Activated naive CD8-positive, alpha-beta T cell treated with anti-CD3 and anti-CD28 coated beads, Interleukin-2, amount 50 U/mL, for 24 hours (primary cell): Measurements from ENCODE around the gene MTR.

Experiments used
- ATAC-seq: fragments of 150-1000 bp; cut with Tn5 transposase; one replicate; pipeline ENCODE4 v1.10.0; 2021
- DNase-seq: peaks from one replicate; pipeline ENCODE4 v3.0.0; 2021
- H3K27ac Mint-ChIP-seq: one replicate; pipeline ENCODE4 v1.8.0; 2021; ENCODE audit warnings: mild to moderate bottlenecking, mixed read lengths
- H3K27me3 Mint-ChIP-seq: one replicate; pipeline ENCODE4 v1.8.0; 2021; ENCODE audit warnings: mixed read lengths
- H3K36me3 Mint-ChIP-seq: one replicate; pipeline ENCODE4 v1.8.0; 2021; ENCODE audit warnings: low read depth, mixed read lengths
- H3K4me1 Mint-ChIP-seq: one replicate; pipeline ENCODE4 v1.8.0; 2021; ENCODE audit warnings: mixed read lengths
- H3K4me3 Mint-ChIP-seq: one replicate; pipeline ENCODE4 v1.8.0; 2021; ENCODE audit warnings: mild to moderate bottlenecking, moderate library complexity, mixed read lengths
- H3K9me3 Mint-ChIP-seq: one replicate; pipeline ENCODE4 v1.8.0; 2021; ENCODE audit warnings: mixed read lengths

Gene MTR

GRCh38 chr1:236830560-236830959 lies 35.5 kb downstream of the MTR start:
- H3K27ac Mint-ChIP-seq, result no peak overlapping the region
- no peak for ATAC-seq
- H3K27me3 Mint-ChIP-seq, result no peaks in the 10 kb centered on the region
- H3K36me3 Mint-ChIP-seq, result peaks cover 67% of the 10 kb centered on the region
- H3K4me3 Mint-ChIP-seq, result no peak overlapping the region
- DNase-seq, result no peak
- no peaks in the 10 kb centered on the region for H3K9me3 Mint-ChIP-seq
- H3K4me1 Mint-ChIP-seq, result peaks cover 9% of the 10 kb centered on the region

- H3K27me3 Mint-ChIP-seq, result no peaks in the 10 kb centered on the region
- DNase-seq (no peak), ATAC-seq (no peak)
- no peak overlapping the region for H3K27ac Mint-ChIP-seq
- H3K4me3 Mint-ChIP-seq, result no peak overlapping the region
- H3K4me1 Mint-ChIP-seq, result peaks cover 9% of the 10 kb centered on the region
- H3K9me3 Mint-ChIP-seq, result no peaks in the 10 kb centered on the region
- peaks cover 69% of the 10 kb centered on the region for H3K36me3 Mint-ChIP-seq
Observed at GRCh38 chr1:236833575-236833974, 38.5 kb downstream of the MTR start.

- H3K27ac Mint-ChIP-seq, result no peak overlapping the region
- DNase-seq (no peak), ATAC-seq (no peak)
- peaks cover 68% of the 10 kb centered on the region for H3K36me3 Mint-ChIP-seq
- no peak overlapping the region for H3K4me3 Mint-ChIP-seq
- no peaks in the 10 kb centered on the region for H3K9me3 Mint-ChIP-seq
- peaks cover 9% of the 10 kb centered on the region for H3K4me1 Mint-ChIP-seq
- no peaks in the 10 kb centered on the region for H3K27me3 Mint-ChIP-seq
Observed at GRCh38 chr1:236834876-236835275, 39.8 kb downstream of the MTR start.

GRCh38 chr1:236835491-236835890 lies 40.4 kb downstream of the MTR start:
- no peak for ATAC-seq
- no peaks in the 10 kb centered on the region for H3K9me3 Mint-ChIP-seq
- no peak overlapping the region for H3K27ac Mint-ChIP-seq

GRCh38 chr1:236836157-236836556 lies 41.1 kb downstream of the MTR start:
- no peaks in the 10 kb centered on the region for H3K9me3 Mint-ChIP-seq
- H3K27me3 Mint-ChIP-seq, result no peaks in the 10 kb centered on the region
- H3K4me1 Mint-ChIP-seq, result peaks cover 9% of the 10 kb centered on the region
- H3K4me3 Mint-ChIP-seq, result no peak overlapping the region
- no peak for ATAC-seq
- peaks cover 67% of the 10 kb centered on the region for H3K36me3 Mint-ChIP-seq
- no peak for DNase-seq
- peak overlapping the region; percentile 66 for H3K27ac Mint-ChIP-seq

More at GRCh38 chr1:236835491-236835890, 40.4 kb downstream of the MTR start:
- Mint-ChIP-seq H3K4me3 (no peak overlapping the region), H3K27me3 (no peaks in the 10 kb centered on the region), H3K36me3 (peaks cover 69% of the 10 kb centered on the region), H3K4me1 (peaks cover 9% of the 10 kb centered on the region)
- no peak for DNase-seq

GRCh38 chr1:236837115-236837514 lies 42.0 kb downstream of the MTR start:
- H3K36me3 Mint-ChIP-seq, result peaks cover 63% of the 10 kb centered on the region
- H3K27me3 Mint-ChIP-seq, result no peaks in the 10 kb centered on the region
- H3K4me3 Mint-ChIP-seq, result no peak overlapping the region
- no peaks in the 10 kb centered on the region for H3K9me3 Mint-ChIP-seq
- H3K27ac Mint-ChIP-seq, result no peak overlapping the region
- no peak for ATAC-seq
- H3K4me1 Mint-ChIP-seq, result peaks cover 9% of the 10 kb centered on the region
- DNase-seq, result no peak

GRCh38 chr1:236837897-236838296 lies 42.8 kb downstream of the MTR start:
- H3K27ac Mint-ChIP-seq, result no peak overlapping the region
- no peaks in the 10 kb centered on the region for H3K27me3 Mint-ChIP-seq
- ATAC-seq (no peak), DNase-seq (no peak)
- no peaks in the 10 kb centered on the region for H3K9me3 Mint-ChIP-seq
- peaks cover 9% of the 10 kb centered on the region for H3K4me1 Mint-ChIP-seq
- H3K36me3 Mint-ChIP-seq, result peaks cover 62% of the 10 kb centered on the region
- no peak overlapping the region for H3K4me3 Mint-ChIP-seq

- no peaks in the 10 kb centered on the region for H3K9me3 Mint-ChIP-seq
- no peaks in the 10 kb centered on the region for H3K4me1 Mint-ChIP-seq
- H3K4me3 Mint-ChIP-seq, result no peak overlapping the region
- peaks cover 38% of the 10 kb centered on the region for H3K36me3 Mint-ChIP-seq
- ATAC-seq (no peak), DNase-seq (no peak)
- H3K27me3 Mint-ChIP-seq, result no peaks in the 10 kb centered on the region
- H3K27ac Mint-ChIP-seq, result no peak overlapping the region
Observed at GRCh38 chr1:236841341-236841740, 46.2 kb downstream of the MTR start.

- no peaks in the 10 kb centered on the region for H3K9me3 Mint-ChIP-seq
- ATAC-seq (no peak), DNase-seq (no peak)
- H3K27me3 Mint-ChIP-seq, result no peaks in the 10 kb centered on the region
- H3K4me1 Mint-ChIP-seq, result peaks cover 18% of the 10 kb centered on the region
- no peak overlapping the region for H3K4me3 Mint-ChIP-seq
- H3K27ac Mint-ChIP-seq, result no peak overlapping the region
- peaks cover 42% of the 10 kb centered on the region for H3K36me3 Mint-ChIP-seq
Observed at GRCh38 chr1:236844499-236845271, 49.6 kb downstream of the MTR start.

GRCh38 chr1:236845830-236846229 lies 50.7 kb downstream of the MTR start:
- Mint-ChIP-seq H3K36me3 (peaks cover 41% of the 10 kb centered on the region), H3K9me3 (no peaks in the 10 kb centered on the region), H3K27me3 (no peaks in the 10 kb centered on the region), H3K4me1 (peaks cover 18% of the 10 kb centered on the region), H3K27ac (no peak overlapping the region), H3K4me3 (no peak overlapping the region)
- DNase-seq, result no peak
- no peak for ATAC-seq

- Mint-ChIP-seq H3K4me1 (peaks cover 18% of the 10 kb centered on the region), H3K27me3 (no peaks in the 10 kb centered on the region), H3K4me3 (no peak overlapping the region), H3K27ac (peak overlapping the region; percentile 78), H3K9me3 (no peaks in the 10 kb centered on the region), H3K36me3 (peaks cover 39% of the 10 kb centered on the region)
- ATAC-seq, result peak; percentile 62
- DNase-seq, result no peak
Observed at GRCh38 chr1:236848274-236848923, 53.3 kb downstream of the MTR start.

- peaks cover 54% of the 10 kb centered on the region for H3K36me3 Mint-ChIP-seq
- no peaks in the 10 kb centered on the region for H3K9me3 Mint-ChIP-seq
- H3K27ac Mint-ChIP-seq, result no peak overlapping the region
- ATAC-seq, result no peak
- H3K4me3 Mint-ChIP-seq, result no peak overlapping the region
- peaks cover 18% of the 10 kb centered on the region for H3K4me1 Mint-ChIP-seq
- no peaks in the 10 kb centered on the region for H3K27me3 Mint-ChIP-seq
- no peak for DNase-seq
Observed at GRCh38 chr1:236850077-236850979, 55.2 kb downstream of the MTR start.

- Mint-ChIP-seq H3K36me3 (peaks cover 65% of the 10 kb centered on the region), H3K4me1 (peaks cover 18% of the 10 kb centered on the region), H3K9me3 (no peaks in the 10 kb centered on the region), H3K27ac (no peak overlapping the region), H3K4me3 (no peak overlapping the region), H3K27me3 (no peaks in the 10 kb centered on the region)
- DNase-seq (no peak), ATAC-seq (no peak)
Observed at GRCh38 chr1:236851871-236852270, 56.8 kb downstream of the MTR start.

GRCh38 chr1:236853921-236854604 lies 59.0 kb downstream of the MTR start:
- H3K9me3 Mint-ChIP-seq, result no peaks in the 10 kb centered on the region
- H3K4me1 Mint-ChIP-seq, result peaks cover 6% of the 10 kb centered on the region
- H3K27me3 Mint-ChIP-seq, result no peaks in the 10 kb centered on the region
- ATAC-seq (no peak), DNase-seq (no peak)
- H3K36me3 Mint-ChIP-seq, result peaks cover 71% of the 10 kb centered on the region
- H3K27ac Mint-ChIP-seq, result no peak overlapping the region
- no peak overlapping the region for H3K4me3 Mint-ChIP-seq
